ENCODE measurements around the gene RAB21.
A peak's percentile ranks its signal among the peaks of the same experiment; 100 is the strongest.

GRCh38 chr12:71780237-71780822 is 25.7 kb downstream of the RAB21 start:
- TF ChIP-seq, protein P1, sequence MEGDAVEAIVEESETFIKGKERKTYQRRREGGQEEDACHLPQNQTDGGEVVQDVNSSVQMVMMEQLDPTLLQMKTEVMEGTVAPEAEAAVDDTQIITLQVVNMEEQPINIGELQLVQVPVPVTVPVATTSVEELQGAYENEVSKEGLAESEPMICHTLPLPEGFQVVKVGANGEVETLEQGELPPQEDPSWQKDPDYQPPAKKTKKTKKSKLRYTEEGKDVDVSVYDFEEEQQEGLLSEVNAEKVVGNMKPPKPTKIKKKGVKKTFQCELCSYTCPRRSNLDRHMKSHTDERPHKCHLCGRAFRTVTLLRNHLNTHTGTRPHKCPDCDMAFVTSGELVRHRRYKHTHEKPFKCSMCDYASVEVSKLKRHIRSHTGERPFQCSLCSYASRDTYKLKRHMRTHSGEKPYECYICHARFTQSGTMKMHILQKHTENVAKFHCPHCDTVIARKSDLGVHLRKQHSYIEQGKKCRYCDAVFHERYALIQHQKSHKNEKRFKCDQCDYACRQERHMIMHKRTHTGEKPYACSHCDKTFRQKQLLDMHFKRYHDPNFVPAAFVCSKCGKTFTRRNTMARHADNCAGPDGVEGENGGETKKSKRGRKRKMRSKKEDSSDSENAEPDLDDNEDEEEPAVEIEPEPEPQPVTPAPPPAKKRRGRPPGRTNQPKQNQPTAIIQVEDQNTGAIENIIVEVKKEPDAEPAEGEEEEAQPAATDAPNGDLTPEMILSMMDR (IDR thresholded peaks at IDR 0.05; ENCODE audit: low read depth, low read length), result peak; percentile 80
- TF ChIP-seq EZH2phosphoT487 (IDR thresholded peaks at IDR 0.05; ENCODE audit: low read depth), result no peak
